Mucosa of stomach (tissue), 1 donor: ENCODE results near the gene CRLF1.

Source experiments
- H3K27me3 ChIP-seq: one replicate; pipeline ENCODE4 v1.7.0; 2013; ENCODE audit warnings: mild to moderate bottlenecking, low read length; ENCODE audit not compliant: control insufficient read depth, insufficient read depth
- H3K36me3 ChIP-seq: one replicate; pipeline ENCODE4 v1.7.0; 2013; ENCODE audit warnings: low read length; ENCODE audit not compliant: control insufficient read depth, insufficient read depth
- H3K4me1 ChIP-seq: one replicate; pipeline ENCODE4 v1.7.0; 2013; ENCODE audit warnings: mild to moderate bottlenecking, low read length; ENCODE audit not compliant: control insufficient read depth, insufficient read depth
- H3K4me3 ChIP-seq: one replicate; pipeline ENCODE4 v1.7.0; 2013; ENCODE audit warnings: low read length
- H3K9ac ChIP-seq: one replicate; pipeline ENCODE4 v1.7.0; 2013; ENCODE audit warnings: mild to moderate bottlenecking, low read length, moderate library complexity
- H3K9me3 ChIP-seq: one replicate; pipeline ENCODE4 v1.7.0; 2013; ENCODE audit warnings: mild to moderate bottlenecking, low read length, moderate library complexity; ENCODE audit not compliant: control insufficient read depth
- donor health status: Pancreatic carcinoma.

Gene CRLF1, protein sequence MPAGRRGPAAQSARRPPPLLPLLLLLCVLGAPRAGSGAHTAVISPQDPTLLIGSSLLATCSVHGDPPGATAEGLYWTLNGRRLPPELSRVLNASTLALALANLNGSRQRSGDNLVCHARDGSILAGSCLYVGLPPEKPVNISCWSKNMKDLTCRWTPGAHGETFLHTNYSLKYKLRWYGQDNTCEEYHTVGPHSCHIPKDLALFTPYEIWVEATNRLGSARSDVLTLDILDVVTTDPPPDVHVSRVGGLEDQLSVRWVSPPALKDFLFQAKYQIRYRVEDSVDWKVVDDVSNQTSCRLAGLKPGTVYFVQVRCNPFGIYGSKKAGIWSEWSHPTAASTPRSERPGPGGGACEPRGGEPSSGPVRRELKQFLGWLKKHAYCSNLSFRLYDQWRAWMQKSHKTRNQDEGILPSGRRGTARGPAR

DNA sequence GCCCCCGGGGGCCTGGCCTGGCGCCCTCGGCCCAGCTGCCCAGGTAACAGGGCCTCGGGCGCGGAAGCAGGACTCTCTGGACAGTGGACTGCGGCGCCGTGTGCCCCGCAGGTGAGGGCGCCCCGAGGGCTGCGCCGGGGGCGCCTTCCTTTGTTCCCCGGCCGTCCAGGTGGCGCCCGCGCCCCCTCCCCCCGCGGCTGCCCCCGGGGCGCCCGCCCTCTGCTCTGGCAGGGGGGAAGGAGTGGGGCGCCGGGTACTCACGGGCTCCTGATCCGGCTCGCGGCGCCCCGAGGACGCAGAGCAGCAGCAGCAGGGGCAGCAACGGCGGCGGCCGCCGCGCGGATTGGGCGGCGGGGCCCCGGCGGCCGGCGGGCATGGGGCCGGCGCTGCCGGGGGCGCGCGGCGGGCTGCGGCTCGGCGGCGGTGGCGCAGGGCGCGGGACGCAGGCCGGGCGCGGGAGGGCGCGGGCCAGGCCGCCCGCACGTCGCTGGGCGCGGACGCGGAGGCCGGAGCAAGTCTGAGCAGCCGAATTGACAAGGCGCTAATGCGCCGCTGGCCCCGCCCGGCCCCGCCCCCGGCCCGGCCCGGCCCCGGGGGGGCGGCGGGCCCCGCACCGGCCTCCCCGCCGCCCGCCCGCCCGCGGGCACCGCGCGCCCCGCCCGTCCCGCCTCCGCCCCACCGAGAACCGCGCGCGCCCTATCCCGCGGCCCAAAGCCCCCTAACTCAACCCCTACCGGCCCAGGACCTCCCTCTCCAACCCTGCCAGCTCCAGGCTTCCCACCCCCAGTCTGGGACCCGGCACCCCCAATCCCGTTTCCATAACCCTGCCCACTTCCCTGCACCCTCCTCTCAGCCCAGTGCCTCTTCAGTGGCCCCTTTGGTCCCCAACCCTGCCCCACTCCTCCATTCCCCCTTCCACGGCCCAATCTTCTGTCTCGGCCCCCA is at the start of gene CRLF1:
CRLF1 (minus strand) TSS at position 519 of the 945 bp plus-strand sequence; CDS start at position 376, 143 bp downstream.
- peaks cover 3% of the 10 kb centered on the region for H3K4me1 ChIP-seq
- no peaks in the 10 kb centered on the region for H3K36me3 ChIP-seq
- no peak within 1 kb of the TSS for H3K4me3 ChIP-seq
- peaks cover 85% of the 10 kb centered on the region for H3K27me3 ChIP-seq
- H3K9me3 ChIP-seq: no peaks in the 10 kb centered on the region
- no peak within 1 kb of the TSS for H3K9ac ChIP-seq

DNA sequence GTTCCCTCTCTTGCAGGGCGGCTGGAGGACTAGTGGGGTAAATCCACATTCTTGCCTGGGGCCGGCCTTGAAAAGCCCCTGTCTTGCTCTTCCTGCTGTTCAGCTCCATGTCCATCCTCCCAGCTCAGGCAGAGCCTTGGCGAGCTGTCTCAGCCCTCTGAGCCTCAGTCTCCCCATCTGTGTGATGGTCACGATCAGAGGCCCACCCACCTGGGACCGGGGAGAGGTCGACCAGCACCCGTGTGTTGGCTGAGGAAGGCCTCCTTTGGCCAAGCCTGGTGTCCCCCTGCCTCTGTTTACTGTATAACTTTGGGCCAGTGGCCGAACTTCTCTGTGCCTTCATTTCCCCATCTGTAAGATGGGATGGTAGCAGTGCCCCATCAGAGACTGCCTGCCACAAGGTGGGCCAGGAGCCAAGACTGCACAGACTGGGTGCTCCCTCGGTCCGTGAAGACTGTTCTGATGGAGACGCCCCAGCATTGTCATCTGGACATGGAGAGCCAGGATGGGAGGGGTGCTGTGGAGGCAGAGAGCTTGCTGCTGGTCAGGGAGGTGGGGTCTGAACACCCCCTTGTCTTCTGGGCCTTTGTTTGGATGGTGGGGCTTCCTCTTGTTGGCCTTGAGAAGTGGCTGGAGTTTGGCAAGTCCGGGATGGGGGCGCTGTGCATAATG is 48.7 kb upstream of the CRLF1 start:
- Histone ChIP-seq H3K36me3 (no peaks in the 10 kb centered on the region), H3K9ac (no peak overlapping the region), H3K4me1 (peaks cover 5% of the 10 kb centered on the region), H3K9me3 (no peaks in the 10 kb centered on the region), H3K27me3 (no peaks in the 10 kb centered on the region), H3K4me3 (no peak overlapping the region)

DNA sequence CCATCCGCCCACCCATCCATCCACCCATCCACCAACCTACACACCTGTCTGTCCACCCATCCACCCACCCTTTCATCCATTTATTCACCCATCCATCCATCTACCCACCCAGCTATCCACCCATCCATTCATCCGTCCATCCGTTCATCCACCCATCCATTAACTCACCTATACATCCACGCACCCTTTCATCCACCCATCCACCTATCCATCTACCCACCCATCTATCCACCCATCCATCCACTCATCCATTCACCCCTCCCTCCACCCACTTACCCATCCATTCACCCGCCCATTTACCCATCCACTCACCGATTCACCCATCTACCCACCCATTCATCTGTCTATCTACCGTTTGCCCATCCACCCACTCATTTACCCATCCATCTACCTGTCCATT is 47.9 kb upstream of the CRLF1 start:
- no peaks in the 10 kb centered on the region for H3K9me3 ChIP-seq
- peaks cover 5% of the 10 kb centered on the region for H3K4me1 ChIP-seq
- H3K27me3 ChIP-seq: no peaks in the 10 kb centered on the region
- H3K9ac ChIP-seq: no peak overlapping the region
- H3K4me3 ChIP-seq: no peak overlapping the region
- no peaks in the 10 kb centered on the region for H3K36me3 ChIP-seq

DNA sequence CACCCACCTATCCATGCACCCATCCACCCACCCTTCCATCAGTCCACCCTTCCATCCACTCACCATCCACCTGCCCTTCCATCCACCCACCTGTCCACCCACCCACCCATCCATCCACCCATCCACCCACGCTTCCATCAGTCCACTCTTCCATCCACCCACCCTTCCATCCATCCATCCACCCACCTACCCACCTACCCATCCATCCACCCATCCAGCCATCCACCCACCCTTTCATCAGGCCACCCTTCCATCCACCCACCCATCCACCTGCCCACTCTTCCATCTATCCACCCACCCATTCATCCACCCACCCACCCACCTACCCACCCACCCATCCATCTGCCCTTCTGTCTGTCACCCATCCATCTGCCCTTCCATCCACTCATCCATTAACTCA is 47.3 kb upstream of the CRLF1 start:
- H3K36me3 ChIP-seq: no peaks in the 10 kb centered on the region
- no peaks in the 10 kb centered on the region for H3K27me3 ChIP-seq
- H3K9ac ChIP-seq: no peak overlapping the region
- no peak overlapping the region for H3K4me3 ChIP-seq
- peaks cover 2% of the 10 kb centered on the region for H3K4me1 ChIP-seq
- no peaks in the 10 kb centered on the region for H3K9me3 ChIP-seq

DNA sequence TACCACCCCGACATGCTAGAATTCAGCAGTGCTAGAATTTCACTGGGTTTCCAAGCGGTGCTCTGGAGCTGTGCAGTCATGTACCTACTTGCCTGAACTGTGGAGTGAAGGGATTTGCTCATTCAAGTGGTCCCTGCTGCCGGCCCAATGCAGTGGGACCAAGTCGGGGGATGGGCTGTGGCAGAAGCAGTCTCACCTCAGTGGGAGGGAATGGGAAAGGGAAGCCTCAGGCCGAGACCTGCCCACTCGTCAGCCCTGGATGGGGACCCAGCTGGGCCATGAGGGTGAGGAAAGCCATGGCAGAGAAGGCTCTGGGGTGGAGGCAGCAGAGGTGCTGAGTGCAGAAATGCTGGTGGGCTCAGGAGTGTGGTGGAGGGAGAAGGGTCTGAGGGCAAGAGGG is 45.1 kb upstream of the CRLF1 start:
- no peak overlapping the region for H3K4me3 ChIP-seq
- no peaks in the 10 kb centered on the region for H3K9me3 ChIP-seq
- no peak overlapping the region for H3K9ac ChIP-seq
- H3K36me3 ChIP-seq: no peaks in the 10 kb centered on the region
- H3K4me1 ChIP-seq: no peaks in the 10 kb centered on the region
- H3K27me3 ChIP-seq: no peaks in the 10 kb centered on the region

DNA sequence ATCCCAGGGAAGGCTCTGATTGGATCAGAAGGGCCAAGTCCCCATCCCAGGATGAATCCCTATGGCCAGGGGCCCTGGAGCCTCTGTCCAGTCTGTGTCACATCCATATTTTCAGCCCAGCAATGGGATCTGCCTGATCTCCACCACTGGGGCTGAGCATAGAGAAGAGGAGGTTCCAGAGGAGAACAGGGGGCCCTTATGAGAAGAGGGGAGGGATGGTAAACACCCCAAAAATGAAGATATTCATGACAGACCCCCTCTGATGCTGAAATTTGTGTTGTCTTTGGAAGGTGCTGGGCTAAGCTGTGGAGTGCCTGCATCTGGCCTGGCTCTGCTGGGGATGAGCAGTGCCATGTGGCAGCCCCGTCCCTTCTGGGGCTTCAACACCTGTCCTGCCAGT is 44.7 kb upstream of the CRLF1 start:
- Histone ChIP-seq H3K27me3 (no peaks in the 10 kb centered on the region), H3K36me3 (no peaks in the 10 kb centered on the region), H3K4me3 (no peak overlapping the region), H3K9ac (no peak overlapping the region), H3K9me3 (no peaks in the 10 kb centered on the region), H3K4me1 (no peaks in the 10 kb centered on the region)

DNA sequence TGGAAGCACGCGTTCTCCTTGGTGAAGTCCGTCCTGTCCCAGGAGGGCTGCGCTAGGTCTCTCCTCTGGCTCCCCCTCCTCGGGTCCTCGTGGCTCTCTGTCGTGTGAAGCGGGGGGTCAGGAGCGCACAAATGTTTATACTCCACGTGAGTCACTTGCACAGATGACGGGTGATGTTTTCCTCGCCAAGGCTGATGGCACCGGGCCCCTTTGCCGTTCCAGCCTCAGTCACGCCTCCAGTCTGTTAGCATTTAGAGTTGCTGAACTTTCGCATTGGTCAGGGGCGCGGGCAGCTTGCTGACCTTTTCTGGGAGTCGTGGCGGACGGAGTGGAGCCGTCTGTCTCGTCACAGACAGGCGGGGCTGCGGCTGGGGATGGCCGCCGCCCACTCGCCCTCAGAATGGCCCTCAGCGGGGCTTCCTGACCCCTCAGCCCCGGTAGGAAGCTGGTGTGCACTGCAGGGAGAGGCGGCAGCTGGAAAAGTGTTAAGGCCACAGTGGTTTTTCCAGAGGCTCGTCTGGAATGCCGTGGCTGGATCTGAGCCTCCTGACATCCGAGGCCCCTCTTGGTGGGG is 44.0 kb upstream of the CRLF1 start:
- H3K4me3 ChIP-seq: no peak overlapping the region
- H3K9me3 ChIP-seq: no peaks in the 10 kb centered on the region
- no peaks in the 10 kb centered on the region for H3K4me1 ChIP-seq
- H3K9ac ChIP-seq: no peak overlapping the region
- H3K36me3 ChIP-seq: no peaks in the 10 kb centered on the region
- H3K27me3 ChIP-seq: no peaks in the 10 kb centered on the region

DNA sequence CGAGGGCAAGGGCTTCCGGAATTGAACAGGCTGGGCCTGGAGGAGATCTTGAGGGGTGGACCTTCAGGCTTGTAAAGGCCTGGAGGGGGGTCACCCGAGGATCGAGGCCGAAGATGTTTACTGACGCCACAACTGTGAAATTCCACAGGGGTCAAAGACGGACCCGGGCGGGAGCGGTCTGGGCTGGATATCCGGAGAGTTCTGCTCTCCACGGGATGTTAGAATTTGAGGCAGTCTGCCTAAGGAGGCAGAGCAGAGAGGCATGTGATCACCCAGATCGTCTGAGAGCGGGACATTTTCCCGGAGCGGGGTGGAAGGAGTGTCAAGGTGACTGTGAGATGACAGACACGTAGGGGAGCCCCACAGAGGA is 43.4 kb upstream of the CRLF1 start:
- Histone ChIP-seq H3K9me3 (no peaks in the 10 kb centered on the region), H3K4me3 (no peak overlapping the region), H3K27me3 (no peaks in the 10 kb centered on the region), H3K36me3 (no peaks in the 10 kb centered on the region), H3K4me1 (no peaks in the 10 kb centered on the region), H3K9ac (no peak overlapping the region)

DNA sequence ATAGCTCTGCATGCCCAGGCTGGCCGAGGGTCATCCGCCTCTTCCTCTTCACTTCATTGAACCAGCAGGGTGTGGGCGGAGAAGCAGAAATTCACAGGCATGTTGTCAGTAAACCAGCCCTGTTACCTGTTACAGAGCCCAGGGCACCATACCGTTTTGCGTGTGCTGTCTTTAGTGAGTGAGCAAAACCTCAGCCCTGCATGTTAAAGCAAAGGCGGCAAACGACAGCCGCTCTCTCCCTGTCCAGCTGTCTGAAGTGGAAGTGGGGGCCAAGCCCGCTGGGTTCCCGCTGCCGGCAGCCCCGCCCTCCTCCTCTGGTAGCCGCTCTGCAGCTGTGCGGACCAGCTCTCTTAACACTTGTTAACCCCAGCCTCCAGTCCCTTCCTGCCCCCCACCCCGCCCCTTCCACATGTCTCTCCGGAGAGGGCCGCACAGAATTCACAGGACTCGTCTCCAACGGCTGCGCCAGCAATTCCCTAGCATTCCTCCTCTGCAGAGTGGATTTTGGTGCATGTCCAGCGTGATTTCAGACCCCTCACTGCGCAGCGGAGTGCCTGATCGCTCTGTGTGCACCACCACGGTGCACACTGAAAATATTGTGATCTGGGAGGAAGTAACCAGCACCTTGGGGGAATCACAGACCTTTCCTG is 42.9 kb upstream of the CRLF1 start:
- no peaks in the 10 kb centered on the region for H3K27me3 ChIP-seq
- no peaks in the 10 kb centered on the region for H3K4me1 ChIP-seq
- no peak overlapping the region for H3K9ac ChIP-seq
- no peaks in the 10 kb centered on the region for H3K9me3 ChIP-seq
- no peak overlapping the region for H3K4me3 ChIP-seq
- no peaks in the 10 kb centered on the region for H3K36me3 ChIP-seq

DNA sequence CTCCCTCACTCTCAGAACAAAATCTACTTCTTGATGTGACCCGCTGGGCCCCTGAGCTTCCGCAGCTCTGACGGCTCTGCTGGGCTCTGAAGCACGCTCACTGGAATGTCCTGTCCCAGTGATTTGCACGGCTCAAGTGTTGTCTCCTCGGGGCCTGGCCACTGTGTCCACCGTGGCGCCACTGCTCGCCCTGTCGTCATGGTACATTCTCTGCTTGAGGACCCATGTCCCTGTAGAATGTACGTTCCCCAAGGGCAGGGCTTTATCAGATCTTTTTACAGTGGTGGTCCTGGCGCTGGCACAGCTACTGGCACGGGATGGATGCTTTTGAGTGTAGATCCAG is 42.3 kb upstream of the CRLF1 start:
- Histone ChIP-seq H3K4me3 (no peak overlapping the region), H3K4me1 (no peaks in the 10 kb centered on the region), H3K9me3 (no peaks in the 10 kb centered on the region), H3K9ac (no peak overlapping the region), H3K36me3 (no peaks in the 10 kb centered on the region), H3K27me3 (no peaks in the 10 kb centered on the region)

DNA sequence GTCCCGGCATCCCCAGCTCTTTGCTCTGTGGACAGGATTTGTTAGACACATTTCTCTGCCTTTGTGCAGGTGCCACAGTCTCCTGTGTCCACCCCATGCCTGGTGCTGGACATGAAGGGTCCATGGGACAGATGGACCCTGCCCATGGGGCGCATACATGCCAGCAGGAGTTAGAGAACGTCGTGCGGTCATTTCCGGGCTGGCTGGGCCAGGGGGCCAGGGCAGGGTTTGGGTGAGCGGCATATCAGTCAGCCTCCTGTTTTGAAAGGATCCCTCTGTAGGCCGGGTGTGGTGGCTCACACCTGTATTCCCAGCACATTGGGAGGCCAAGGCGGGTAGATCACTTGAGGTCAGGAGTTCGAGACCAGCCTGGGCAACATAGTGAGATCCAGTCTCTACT is 41.2 kb upstream of the CRLF1 start:
- H3K4me1 ChIP-seq: no peaks in the 10 kb centered on the region
- H3K9me3 ChIP-seq: no peaks in the 10 kb centered on the region
- H3K9ac ChIP-seq: no peak overlapping the region
- no peaks in the 10 kb centered on the region for H3K27me3 ChIP-seq
- H3K36me3 ChIP-seq: no peaks in the 10 kb centered on the region
- H3K4me3 ChIP-seq: no peak overlapping the region
